NCI-H187 (cell line): ENCODE measurements around the gene RBM17.
"Not testable (repeated sequence)": the region's sequence is repeated elsewhere in the genome, so short reads cannot be mapped to it uniquely, and the experiment has no call there.

Experiments
- DNase-seq, 2 experiments: peaks; one replicate each; lab custom pipeline; 2025; lab: John Stamatoyannopoulos, UW

The RBM17 gene

DNA sequence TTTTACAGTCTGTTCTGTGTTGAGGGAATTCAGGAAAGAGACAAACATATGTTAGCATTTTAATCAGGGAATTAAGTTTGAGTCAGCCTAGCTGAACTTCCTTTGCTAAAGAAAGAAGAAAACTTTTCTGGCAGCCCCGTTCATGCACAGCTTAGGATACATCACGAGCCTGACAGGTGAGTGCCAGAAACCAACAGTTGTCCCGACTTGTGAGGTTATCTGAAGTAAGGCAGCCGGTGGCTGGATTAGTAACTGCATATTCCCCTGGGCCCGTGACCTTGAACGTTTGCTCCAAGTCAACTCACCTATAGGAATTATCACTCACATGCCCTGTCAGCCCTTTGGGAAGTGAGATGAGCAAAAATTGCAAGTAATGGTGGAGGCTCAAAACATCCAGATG, 24.1 kb downstream of the RBM17 start:
- DNase-seq, result no peak

DNA sequence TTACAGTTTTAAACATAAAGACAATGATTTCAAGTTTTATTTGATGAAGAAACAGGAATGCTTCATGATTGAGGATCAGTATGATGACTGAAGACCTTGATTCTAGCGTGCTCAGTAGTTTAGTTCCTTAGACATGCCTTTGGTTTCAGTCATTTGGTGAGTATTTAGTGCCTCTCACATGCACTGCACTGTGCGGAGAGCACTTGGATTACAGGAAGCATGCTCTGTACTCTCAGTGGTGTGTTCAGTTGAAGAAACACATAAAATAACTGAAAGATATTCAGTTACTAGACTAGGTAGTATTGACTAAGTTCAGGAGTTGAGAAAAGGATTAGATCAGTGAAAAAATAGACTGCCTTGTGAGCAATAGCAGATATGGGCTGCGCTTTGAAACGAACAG, 25.5 kb downstream of the RBM17 start:
- no peak for DNase-seq

DNA sequence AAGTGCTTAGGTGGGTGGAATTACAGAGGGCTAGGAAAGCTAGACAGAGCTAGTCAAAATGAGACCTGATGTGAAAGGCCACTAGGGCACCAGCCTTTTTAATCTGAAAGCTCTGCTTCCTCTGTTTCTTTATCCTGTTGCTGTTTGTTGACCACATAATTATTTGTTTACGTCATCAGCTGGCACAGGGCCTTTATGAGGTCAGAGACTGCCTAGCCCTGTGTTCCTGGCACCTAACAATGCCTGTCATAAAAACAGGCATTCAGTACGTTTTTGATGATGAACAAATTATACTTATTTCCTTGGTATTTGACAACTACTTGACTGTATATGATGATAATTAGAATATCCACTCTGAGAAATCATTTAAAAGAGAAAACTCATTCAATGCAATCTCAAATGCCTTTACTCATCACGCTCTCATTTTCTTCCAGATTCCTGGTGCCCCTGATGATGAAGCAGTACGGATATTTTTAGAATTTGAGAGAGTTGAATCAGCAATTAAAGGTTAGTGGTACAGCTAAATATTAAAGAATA, 26.0 kb downstream of the RBM17 start:
- DNase-seq, result no peak

DNA sequence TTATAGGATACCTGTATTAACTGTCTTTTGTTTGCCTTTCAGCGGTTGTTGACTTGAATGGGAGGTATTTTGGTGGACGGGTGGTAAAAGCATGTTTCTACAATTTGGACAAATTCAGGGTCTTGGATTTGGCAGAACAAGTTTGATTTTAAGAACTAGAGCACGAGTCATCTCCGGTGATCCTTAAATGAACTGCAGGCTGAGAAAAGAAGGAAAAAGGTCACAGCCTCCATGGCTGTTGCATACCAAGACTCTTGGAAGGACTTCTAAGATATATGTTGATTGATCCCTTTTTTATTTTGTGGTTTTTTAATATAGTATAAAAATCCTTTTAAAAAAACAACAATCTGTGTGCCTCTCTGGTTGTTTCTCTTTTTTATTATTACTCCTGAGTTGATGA, 26.6 kb downstream of the RBM17 start:
- no peak for DNase-seq

DNA sequence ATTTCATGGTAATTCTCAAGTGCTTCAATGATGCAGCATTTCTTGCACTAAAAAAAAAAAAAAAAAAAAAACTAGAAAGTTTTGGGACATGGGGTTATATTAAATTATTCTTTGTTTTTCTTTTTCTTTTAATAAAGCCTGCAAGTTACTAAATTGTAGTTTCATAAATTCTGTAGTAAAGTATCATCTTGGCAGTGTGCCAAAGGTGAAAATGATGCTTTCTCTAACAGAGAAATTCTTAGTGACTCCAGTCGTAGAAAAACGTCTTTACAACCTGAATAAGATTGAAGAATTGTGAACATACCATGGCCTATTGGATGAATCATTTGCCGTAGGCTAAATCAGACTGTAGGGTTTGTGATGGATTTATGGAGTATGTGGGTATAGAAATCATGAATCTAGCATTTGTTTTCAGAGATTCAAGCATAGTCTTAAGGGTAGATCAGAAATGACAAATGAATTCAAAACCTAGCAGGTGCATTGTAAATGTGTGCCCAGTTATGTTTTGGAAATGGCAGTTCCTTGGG, 27.1 kb downstream of the RBM17 start:
- DNase-seq, result no peak

DNA sequence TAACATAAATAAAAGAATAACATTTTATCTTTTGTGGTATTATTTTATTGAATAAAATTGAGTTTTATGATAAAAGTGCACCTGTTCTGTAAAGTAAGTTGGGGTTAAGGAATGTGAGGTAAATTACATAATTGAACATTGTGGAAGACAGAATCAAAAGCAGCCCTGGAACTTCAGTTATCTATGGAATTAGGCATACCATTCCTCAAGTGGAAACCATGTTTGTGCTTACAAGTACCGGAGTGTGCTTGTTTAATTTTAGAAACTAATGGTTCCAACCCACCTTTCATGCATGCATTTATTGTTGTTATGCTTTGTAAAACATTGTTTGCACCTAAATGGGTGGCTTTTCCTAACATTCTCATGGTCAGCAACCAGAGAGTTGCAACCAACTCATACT, 28.0 kb downstream of the RBM17 start:
- DNase-seq, result no peak

DNA sequence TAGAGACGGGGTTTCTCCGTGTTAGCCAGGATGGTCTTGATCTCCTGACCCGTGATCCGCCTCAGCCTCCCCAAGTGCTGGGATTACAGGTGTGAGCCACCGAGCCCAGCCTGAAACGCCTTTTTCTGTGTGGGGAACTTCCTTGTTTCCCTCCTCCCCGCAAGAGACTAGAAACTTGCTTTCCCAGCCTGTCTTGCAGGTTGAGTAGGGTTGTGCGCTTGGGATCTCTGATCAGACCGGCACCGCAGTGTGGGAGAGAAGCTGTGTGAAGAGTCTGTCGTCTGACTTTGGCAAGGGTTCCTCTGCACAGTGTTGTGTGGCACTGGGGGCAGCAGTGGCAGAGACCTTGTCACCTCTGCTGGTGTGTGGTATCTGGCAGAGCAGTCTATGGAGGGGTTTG, 28.9 kb downstream of the RBM17 start:
- DNase-seq, result no peak

DNA sequence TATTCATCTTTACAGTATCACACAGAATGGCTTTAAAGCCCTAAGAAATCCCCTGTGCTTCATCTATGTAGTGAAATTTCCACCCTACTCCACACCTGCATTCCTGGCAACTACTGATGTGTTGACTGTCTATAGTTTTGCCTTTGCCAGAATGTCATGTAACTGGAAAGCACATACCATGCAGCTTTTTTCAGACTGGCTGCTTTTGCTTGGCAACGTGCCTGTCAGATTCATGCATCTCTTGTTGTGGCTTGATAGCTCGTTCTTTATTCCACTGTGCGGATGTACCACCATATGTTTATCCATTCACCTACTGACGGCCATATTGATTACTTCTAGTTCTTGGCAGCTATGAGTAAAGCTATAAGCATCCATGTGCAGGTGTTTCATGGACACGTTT, 30.6 kb downstream of the RBM17 start:
- DNase-seq, result no peak

DNA sequence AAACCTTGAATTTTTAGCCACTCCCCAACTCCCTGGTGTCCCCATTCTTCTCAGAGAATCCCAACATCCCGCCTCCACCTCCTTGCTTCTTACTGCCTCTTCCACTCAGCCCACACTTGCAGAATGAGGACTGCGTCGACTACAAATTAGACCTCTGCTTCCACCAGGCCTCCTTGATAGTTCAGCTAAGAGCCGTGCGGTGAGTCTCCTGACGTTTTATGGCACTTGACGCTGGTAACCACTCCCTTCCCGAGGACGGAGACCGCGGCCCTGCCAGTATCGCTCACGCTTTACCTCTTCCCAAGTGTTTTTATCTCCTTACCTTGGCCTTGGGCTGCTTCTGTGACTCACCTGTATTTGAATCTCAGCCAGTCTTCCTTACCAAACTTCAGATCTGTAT, 31.1 kb downstream of the RBM17 start:
- no peak for DNase-seq

DNA sequence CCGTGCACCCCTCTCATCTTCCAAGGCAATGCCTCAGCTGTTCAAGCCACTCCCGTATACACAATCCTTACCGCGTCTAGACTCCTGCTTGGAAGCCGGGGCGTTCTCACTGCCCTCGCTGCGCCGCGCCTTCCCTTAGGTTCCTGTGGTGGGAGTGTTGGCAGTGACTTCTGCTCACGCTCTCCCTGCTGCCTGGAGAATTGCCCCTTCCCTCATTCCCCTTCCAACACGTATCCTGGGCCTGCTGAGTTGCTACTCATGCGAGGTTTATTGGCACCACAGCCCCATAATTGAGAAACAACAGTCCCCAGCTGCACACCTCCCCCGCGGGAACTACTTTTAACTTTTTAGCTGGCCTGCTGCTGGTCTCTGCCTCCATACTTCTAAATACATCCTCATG, 31.9 kb downstream of the RBM17 start:
- DNase-seq, result no peak

DNA sequence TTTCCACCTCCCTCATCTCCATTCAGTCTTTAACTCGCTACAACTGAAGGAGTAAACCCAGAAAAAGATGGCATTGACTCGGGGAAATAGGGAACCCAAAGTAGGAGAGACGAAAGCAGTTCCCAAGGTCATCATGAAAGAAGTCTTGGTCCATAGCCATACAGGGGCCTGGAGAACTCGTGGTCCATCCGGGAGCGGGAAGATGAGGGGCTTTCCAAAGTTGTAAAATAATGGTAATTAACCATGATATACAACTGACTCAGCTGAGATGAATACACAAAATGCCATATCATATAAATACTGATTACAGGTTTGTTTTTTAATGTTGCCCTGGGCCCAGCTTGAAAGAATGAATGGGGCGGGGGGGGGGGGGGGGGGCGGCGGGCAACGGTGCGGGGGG, 32.3 kb downstream of the RBM17 start:
- no peak for DNase-seq

DNA sequence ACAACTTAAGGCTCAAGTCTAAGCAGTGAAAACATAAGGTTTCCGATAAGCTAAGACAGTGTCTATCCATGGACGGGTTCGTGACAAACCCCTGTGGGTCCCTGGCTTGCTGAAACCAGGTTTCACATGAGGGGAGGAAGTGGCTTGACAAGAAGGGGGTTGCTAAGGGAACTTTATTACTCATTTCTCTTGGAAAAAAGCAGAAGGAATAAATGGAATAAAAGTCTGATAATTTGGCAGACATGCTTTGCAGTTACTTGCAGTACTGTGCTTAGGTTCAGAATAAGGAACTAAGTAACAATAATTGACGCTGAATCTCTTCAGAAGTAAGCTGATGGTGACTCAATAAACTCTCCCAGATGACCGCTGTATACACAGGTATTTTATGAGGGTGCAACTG, 34.7 kb downstream of the RBM17 start:
- no peak for DNase-seq

DNA sequence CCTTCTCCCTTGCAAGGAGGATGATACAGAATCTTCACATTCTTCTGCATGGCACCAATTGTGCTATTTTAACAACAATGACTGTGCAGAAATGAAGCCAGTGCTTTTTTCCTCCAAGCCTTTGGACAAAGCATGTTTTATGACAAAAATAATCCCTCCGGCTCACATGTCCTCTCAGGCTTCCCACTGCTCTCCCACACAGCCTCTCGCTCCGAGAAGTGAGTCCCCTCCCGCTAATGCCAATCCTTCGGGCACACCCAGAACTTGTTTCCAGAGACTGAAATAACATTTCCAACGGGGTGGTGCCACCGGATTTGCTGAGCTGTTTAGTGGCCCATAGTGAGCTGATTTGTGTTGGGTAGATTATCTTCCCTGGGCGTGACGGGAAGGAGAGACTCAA, 35.8 kb downstream of the RBM17 start:
- DNase-seq, result no peak

DNA sequence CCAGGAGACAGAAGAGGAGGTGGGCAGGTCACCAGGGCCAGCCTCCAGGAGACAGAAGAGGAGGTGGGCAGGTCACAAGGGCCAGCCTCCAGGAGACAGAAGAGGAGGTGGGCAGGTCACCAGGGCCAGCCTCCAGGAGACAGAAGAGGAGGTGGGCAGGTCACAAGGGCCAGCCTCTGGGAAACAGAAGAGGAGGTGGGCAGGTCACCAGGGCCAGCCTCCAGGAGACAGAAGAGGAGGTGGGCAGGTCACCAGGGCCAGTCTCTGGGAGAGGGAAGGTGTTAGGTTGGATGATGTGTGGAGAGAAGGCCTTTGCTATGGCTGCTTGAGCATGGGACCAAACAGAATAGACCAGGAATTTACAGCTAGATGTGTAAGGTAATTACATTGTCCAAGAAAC, 38.6 kb downstream of the RBM17 start:
- not testable (repeated sequence) for DNase-seq

DNA sequence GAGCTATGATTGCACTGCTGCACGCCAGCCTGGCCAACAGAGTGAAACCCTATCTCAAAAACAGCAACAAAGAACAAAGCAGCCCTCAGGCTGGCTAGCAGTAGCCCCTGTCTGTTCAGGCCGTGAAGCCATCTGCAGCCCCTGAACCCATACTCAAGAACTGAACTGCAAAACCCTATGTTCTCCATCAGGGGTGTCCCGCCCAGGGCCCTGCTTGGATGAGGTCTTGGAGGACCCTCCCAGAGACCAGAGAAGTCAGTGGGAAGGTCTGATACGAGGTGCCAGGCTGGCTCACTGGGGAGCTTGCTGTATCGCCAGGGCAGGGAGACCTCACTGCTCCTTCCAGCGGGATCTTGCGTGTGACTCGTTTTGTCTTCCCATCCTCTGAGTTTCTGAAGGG, 39.3 kb downstream of the RBM17 start:
- DNase-seq, result no peak

DNA sequence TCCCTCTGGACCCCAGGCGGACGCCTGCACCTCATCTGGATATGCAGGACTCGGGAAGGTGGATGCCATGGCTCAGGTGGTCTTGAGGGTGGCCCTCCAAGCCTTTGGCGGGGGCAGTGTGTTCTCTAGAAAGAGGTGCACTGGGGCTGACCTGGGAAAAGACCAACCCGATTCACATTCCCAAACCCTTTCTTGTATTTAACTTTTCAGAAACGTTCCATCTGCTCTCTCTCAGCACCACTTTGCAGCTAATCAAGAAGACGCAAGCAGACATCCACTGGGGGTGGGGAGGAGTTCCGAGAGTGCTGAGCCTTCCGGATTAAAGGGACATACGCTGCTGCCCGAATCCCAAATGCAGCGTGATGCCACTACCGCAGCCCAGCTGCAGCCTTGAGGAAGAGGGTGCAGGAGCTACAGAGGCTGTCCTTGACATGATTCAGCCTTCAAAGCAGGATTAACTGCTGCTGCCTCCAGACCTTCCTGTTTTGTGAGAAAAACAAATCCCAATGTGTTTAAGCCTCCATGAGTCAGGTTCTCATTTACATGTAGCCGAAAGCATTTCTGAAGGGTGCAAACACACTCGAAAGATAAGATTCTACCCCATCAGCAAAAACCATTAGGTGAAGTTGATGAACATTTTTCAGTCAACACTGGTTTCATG, 39.9 kb downstream of the RBM17 start:
- no peak for DNase-seq

DNA sequence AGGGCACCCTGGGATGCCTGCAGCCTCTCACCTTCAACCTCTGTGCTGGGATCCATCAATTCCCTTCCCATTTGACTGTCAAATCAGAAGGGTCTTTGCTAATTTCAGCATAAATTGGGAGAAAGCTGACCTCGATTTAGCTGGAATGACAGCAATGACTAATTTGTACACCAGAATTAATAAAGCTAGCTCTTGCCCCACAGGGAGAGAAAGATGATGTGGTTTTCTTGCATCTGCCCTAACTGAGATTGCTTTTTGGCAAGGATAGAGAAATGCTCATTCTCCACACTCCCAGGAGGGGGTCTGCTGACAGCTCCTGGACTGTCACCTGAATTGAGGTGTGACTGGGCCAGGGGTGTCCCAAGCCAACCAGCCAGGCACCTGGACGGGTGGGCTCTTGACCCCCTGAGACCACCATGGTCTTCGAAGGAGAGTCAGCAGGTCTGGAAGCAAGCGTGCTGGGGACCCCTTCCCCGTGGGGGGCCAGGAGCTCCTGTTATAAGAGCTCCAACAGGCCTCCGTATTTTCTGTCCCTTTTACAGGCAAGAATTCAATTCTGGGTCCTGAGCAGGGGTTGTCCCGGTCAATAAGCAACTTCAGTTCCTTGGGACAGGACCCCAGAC, 42.1 kb downstream of the RBM17 start:
- DNase-seq, result no peak

DNA sequence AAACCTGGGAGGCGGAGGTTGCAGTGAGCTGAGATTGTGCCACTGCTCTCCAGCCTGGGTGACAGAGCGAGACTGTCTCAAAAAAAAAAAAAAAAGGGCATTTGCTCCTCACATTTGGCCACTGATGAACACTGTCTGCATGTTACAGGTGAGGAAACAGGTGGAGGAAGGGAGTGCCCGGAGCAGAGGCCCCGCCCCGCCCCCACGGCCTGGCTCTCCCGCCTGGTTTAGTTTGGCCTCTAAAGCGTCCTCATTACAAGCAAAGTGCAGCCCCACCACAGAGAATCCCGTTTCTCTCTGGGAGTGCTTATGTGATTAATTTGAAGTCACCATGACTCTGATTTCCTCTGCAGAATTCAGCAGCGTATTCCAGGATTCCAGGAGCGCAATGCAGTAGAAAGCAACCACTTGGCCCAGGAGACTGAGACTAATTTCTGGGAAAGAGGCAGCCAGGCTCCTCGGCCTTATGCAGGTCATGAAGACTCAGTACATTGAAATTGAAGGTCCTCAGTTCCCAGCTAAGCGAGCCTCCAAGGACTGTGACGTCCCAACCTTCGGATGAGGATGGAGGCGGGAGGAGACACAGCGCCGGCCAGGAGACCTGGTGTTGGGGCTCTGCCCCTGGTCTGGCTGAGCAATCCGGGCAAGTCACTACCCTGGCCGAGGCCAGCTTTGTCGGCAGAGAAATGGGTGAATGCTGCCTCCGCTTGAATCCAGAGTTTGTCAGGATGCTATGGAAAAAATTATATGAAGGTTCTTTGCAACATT, 44.7 kb downstream of the RBM17 start:
- no peak for DNase-seq

DNA sequence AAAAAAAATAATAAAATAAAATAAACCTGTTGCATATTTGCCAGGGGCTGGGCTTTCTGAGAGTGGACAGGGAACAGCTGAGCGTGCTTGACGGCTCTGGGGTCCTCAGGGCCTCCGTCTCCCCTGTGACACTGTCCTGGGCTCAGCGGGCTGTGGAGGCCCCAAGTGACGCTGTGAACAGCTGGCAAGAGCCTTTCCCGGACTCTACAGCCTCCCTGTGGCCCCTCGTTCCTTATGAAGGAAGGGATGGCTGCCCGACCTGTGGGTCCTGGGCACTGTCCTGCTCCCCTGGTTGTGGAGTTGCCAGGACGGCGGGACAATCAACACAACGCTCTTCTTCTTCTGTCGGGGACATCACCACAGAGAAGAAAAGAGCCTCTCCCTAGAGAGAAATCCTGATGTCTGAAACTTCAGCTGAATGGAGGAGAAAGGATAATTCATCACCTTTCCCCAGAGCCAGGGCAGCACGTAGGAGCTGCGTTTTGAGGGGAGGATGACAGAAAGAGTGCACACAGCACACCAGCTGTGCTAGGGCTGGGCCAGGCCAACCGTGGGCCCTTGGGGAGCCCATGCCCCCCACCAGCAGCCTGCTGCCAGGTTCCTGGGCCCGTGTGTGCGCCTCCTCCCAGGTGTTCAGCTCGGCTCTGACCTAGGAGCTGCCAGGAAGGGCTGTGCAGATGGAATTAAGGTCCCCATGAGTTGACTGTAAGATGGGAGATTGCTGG, 45.4 kb downstream of the RBM17 start:
- DNase-seq, result no peak

DNA sequence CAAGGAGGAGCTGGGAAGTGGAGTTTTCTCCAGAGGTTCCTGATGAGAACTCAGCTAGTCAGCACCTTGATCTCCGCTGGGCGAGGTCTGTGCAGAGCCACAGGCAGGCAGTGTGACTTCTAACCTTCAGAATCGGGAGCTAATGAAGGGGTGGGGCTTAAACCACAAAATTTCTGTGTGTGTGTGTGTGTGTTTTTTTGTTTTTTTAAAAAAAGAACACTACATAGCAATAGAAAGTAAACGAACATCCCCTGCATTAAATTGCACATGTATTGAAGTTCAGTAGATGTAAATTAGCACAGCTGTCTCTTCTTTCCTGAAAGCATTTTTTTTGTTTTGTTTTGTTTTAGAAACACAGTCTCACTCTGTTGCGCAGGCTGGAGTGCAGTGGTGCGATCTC, 46.2 kb downstream of the RBM17 start:
- no peak for DNase-seq

DNA sequence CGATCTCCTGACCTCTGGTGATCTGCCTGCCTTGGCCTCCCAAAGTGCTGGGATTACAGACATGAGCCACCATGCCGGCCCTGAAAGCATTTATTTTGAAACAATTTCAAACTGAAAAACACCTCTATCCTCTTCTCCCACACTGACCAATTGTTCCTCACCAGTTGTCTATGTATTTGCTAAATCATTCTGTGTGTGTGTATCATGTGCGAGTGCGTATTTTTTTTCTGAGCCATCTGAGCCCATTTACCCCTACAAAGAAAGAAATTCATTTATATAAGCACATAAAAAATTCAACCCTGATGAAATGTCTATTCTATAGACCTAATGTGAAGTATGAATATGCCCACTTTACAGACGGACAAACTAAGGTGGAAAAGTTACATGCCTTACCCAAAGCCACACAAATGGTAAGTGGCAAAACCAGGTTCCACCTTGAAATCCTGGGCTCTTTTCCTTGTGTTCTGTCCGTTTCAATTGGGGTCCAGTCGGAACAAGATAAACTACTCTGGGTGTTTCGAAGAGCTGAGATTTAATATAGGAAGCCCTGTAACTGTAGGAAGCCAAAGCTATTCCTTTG, 46.8 kb downstream of the RBM17 start:
- no peak for DNase-seq
